HepG2 (cell line): Measurements from ENCODE around the gene ABCA2. TPM values are rescaled to one million over a fixed set of nuclear protein-coding genes. Genes with fewer than 3 reads are reported as not detected.

Experiments used
- CBX1 ChIP-seq: IDR thresholded peaks from one replicate; pipeline ENCODE4 v1.6.1; 2016; ENCODE audit warnings: antibody characterized with exemption, low read depth
- CREBL2 ChIP-seq: sonication (generic); formaldehyde crosslinking; IDR thresholded peaks from 2 replicates; pipeline ENCODE4 v1.8.1; 2023; ENCODE audit warnings: missing genetic modification reagents, mild to moderate bottlenecking, borderline replicate concordance
- FOSL2 ChIP-seq: sonication (generic); formaldehyde crosslinking; IDR thresholded peaks from 2 replicates; pipeline ENCODE4 v1.4.0; 2020; ENCODE audit warnings: missing genetic modification reagents
- KDM2A ChIP-seq: sonication (generic); formaldehyde crosslinking; IDR thresholded peaks from 2 replicates; pipeline ENCODE4 v1.4.0; 2020; ENCODE audit warnings: low read depth, missing genetic modification reagents, borderline replicate concordance
- NFYC ChIP-seq: IDR thresholded peaks from 2 replicates; pipeline ENCODE4 v1.6.1; 2016; ENCODE audit warnings: missing genetic modification reagents, missing compliant biosample characterization
- NR2F2 ChIP-seq: IDR thresholded peaks from 2 replicates; pipeline ENCODE4 v1.6.1; 2012; ENCODE audit warnings: low read depth, inconsistent platforms, borderline replicate concordance
- ONECUT2 ChIP-seq: sonication (generic); formaldehyde crosslinking; IDR thresholded peaks from 2 replicates; pipeline ENCODE4 v1.4.0; 2020; ENCODE audit warnings: missing genetic modification reagents
- PAF1 ChIP-seq: IDR thresholded peaks from 2 replicates; pipeline ENCODE4 v1.6.1; 2016; ENCODE audit warnings: missing genetic modification reagents, missing compliant biosample characterization
- REL ChIP-seq: sonication (generic); formaldehyde crosslinking; conservative IDR thresholded peaks from 2 replicates; pipeline ENCODE4 v1.8.0; 2022; ENCODE audit warnings: mild to moderate bottlenecking, missing genetic modification reagents, moderate library complexity
- SKI ChIP-seq: fragments of 450-650 bp; IDR thresholded peaks from one replicate; pipeline ENCODE4 v1.6.1; 2018; ENCODE audit warnings: mild to moderate bottlenecking; ENCODE audit not compliant: partially characterized antibody
- SNAPC2 ChIP-seq: sonication (generic); formaldehyde crosslinking; IDR thresholded peaks from 2 replicates; pipeline ENCODE4 v1.8.1; 2022; ENCODE audit warnings: mild to moderate bottlenecking, missing genetic modification reagents
- SNRNP70 ChIP-seq: fragments of 200-400 bp; formaldehyde crosslinking; IDR thresholded peaks from 2 replicates; pipeline ENCODE4 v1.6.1; 2017; ENCODE audit warnings: mild to moderate bottlenecking, low read depth, low read length, moderate library complexity
- U2AF2 ChIP-seq: fragments of 200-400 bp; formaldehyde crosslinking; IDR thresholded peaks from 2 replicates; pipeline ENCODE4 v1.6.1; 2017; ENCODE audit warnings: low read depth, mild to moderate bottlenecking, low read length
- ZBTB3 ChIP-seq: sonication (generic); formaldehyde crosslinking; IDR thresholded peaks from 2 replicates; pipeline ENCODE4 v1.4.0; 2020; ENCODE audit warnings: low read depth, mild to moderate bottlenecking, moderate library complexity, missing genetic modification reagents, borderline replicate concordance
- ZNF138 ChIP-seq: sonication (generic); formaldehyde crosslinking; IDR thresholded peaks from 2 replicates; pipeline ENCODE4 v1.5.0; 2020; ENCODE audit warnings: mild to moderate bottlenecking, low read depth, missing genetic modification reagents
- ZNF296 ChIP-seq: sonication (generic); formaldehyde crosslinking; conservative IDR thresholded peaks from 2 replicates; pipeline ENCODE4 v1.5.0; 2020; ENCODE audit warnings: mild to moderate bottlenecking, missing genetic modification reagents
- ZNF501 ChIP-seq: sonication (generic); formaldehyde crosslinking; IDR thresholded peaks from 2 replicates; pipeline ENCODE4 v1.5.1; 2020; ENCODE audit warnings: mild to moderate bottlenecking, moderate library complexity, missing genetic modification reagents
- ZNF772 ChIP-seq: sonication (generic); formaldehyde crosslinking; IDR thresholded peaks from 2 replicates; pipeline ENCODE4 v1.5.0; 2020; ENCODE audit warnings: mild to moderate bottlenecking, missing genetic modification reagents
- ZNF773 ChIP-seq: sonication (generic); formaldehyde crosslinking; IDR thresholded peaks from 2 replicates; pipeline ENCODE4 v1.4.0; 2020; ENCODE audit warnings: missing genetic modification reagents, borderline replicate concordance
- ZSCAN21 ChIP-seq: sonication (generic); formaldehyde crosslinking; IDR thresholded peaks from 2 replicates; pipeline ENCODE4 v1.8.0; 2022; ENCODE audit warnings: mild to moderate bottlenecking, missing genetic modification reagents, moderate library complexity, borderline replicate concordance
- polyA plus RNA-seq, 8 experiments: library from polyadenylated mRNA; depleted of rRNA in 3 of 8; stranded (reverse) in 7 of 8; unstranded in 1 of 8; fragments of >200 nt; fragmentation: Illumina TruSeq in 4 of 8; extraction: Trizol in 4 of 8; gene quantifications; 2 replicates each; pipeline versions ENCODE4 v1.2.1 to v1.2.3, GENCODE V29; 2011 to 2016; ENCODE audit warnings: low read depth in 4 of 8, missing spikeins in 1 of 8, mixed read lengths in 1 of 8; ENCODE audit not compliant: insufficient read depth in 1 of 8
- total RNA-seq, 5 experiments: library from RNA; depleted of rRNA; stranded (reverse); fragments of >200 nt; fragmentation: Illumina TruSeq; extraction: Trizol; gene quantifications; 2 replicates each; pipeline ENCODE4 v1.2.3, GENCODE V29; 2016; ENCODE audit warnings: low read depth in 1 of 5
- TF ChIP-seq, protein P1 (sequence below): sonication (generic); formaldehyde crosslinking; IDR thresholded peaks from 2 replicates; pipeline ENCODE4 v1.4.0; 2020; ENCODE audit warnings: mild to moderate bottlenecking, missing genetic modification reagents
- TF ChIP-seq, protein P2 (sequence below): sonication (generic); formaldehyde crosslinking; IDR thresholded peaks from 2 replicates; pipeline ENCODE4 v1.9.0; 2022; ENCODE audit warnings: low read depth, missing genetic modification reagents
- TF ChIP-seq, protein P3 (sequence below): sonication (generic); formaldehyde crosslinking; IDR thresholded peaks from 2 replicates; pipeline ENCODE4 v1.4.0; 2020; ENCODE audit warnings: mild to moderate bottlenecking, missing genetic modification reagents
- TF ChIP-seq, protein P4 (sequence below): sonication (generic); formaldehyde crosslinking; IDR thresholded peaks from 2 replicates; pipeline ENCODE4 v1.4.0; 2020; ENCODE audit warnings: missing genetic modification reagents

Gene ABCA2
- total and polyA plus RNA-seq, 2 of the 13 experiments (the other 11 are each of a cell fraction or from before 2014, with no cell fraction given): 2.9 to 19.2 TPM

DNA sequence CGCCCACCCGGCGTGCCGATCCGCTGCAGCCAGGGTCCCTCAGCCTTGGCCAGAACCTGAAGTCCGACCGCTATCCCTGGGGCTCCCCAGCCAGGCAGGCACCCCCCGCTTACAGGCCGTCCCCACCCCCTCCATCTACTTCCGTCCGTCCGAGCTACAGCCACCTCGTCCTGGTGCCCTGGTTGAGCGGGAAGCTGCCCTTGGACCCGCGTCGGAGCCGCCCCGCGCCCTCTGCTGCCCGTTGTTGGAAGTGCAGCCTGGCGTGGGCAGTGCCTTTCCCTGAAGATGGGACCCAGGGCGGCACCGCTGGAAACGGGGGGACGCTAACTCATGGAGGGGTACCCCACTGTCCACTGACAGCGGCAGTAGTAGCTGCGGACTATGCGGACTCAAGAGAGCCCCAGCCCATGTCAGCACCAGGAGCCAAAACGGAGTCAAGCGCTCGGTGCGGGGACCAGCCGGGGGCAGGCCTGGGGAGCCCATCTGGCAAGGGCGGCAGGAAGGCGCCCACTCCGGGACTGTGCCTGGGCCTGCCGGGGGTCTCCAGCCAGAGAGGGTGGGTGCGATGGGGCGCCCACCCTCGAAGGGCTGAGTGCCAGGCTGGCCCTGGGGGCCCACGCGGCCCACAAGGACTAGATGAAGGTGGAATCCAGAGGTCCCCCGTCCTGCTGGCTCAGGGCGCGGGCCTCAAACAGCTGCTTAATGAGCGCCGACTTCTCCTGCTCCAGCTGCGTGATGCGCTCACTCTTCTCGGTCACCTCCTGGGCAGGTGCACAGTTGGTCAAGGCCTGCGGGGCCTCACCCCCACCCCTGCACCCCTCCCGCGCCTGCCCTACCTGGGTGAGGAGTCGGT, 36.2 kb upstream of the ABCA2 start (continued):
- TF ChIP-seq ZSCAN21 (CRISPR knock-in tag) (peak; percentile 61; the same call in 1 of the 2 replicates), PAF1 (no peak), U2AF2 (no peak), ZNF772 (CRISPR knock-in tag) (no peak), ZNF296 (CRISPR knock-in tag) (no peak), ONECUT2 (CRISPR knock-in tag) (no peak), NR2F2 (no peak), ZBTB3 (CRISPR knock-in tag) (no peak), ZNF501 (0 out of 2 replicates have a peak, but pooled peaks have one; percentile 48), SNRNP70 (no peak), SKI (no peak), CBX1 (peak; percentile 62), KDM2A (CRISPR knock-in tag) (peak; percentile 92), ZNF773 (CRISPR knock-in tag) (no peak), CREBL2 (CRISPR knock-in tag) (no peak), REL (CRISPR knock-in tag) (no peak), FOSL2 (no peak), ZNF138 (CRISPR knock-in tag) (no peak), NFYC (CRISPR knock-in tag) (no peak), SNAPC2 (CRISPR knock-in tag) (no peak)
- TF ChIP-seq, protein P1, sequence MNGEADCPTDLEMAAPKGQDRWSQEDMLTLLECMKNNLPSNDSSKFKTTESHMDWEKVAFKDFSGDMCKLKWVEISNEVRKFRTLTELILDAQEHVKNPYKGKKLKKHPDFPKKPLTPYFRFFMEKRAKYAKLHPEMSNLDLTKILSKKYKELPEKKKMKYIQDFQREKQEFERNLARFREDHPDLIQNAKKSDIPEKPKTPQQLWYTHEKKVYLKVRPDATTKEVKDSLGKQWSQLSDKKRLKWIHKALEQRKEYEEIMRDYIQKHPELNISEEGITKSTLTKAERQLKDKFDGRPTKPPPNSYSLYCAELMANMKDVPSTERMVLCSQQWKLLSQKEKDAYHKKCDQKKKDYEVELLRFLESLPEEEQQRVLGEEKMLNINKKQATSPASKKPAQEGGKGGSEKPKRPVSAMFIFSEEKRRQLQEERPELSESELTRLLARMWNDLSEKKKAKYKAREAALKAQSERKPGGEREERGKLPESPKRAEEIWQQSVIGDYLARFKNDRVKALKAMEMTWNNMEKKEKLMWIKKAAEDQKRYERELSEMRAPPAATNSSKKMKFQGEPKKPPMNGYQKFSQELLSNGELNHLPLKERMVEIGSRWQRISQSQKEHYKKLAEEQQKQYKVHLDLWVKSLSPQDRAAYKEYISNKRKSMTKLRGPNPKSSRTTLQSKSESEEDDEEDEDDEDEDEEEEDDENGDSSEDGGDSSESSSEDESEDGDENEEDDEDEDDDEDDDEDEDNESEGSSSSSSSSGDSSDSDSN: peak; percentile 68
- TF ChIP-seq, protein P2, sequence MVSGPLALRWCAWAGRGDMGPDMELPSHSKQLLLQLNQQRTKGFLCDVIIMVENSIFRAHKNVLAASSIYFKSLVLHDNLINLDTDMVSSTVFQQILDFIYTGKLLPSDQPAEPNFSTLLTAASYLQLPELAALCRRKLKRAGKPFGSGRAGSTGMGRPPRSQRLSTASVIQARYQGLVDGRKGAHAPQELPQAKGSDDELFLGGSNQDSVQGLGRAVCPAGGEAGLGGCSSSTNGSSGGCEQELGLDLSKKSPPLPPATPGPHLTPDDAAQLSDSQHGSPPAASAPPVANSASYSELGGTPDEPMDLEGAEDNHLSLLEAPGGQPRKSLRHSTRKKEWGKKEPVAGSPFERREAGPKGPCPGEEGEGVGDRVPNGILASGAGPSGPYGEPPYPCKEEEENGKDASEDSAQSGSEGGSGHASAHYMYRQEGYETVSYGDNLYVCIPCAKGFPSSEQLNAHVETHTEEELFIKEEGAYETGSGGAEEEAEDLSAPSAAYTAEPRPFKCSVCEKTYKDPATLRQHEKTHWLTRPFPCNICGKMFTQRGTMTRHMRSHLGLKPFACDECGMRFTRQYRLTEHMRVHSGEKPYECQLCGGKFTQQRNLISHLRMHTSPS (CRISPR knock-in tag): no peak
- TF ChIP-seq, protein P3, sequence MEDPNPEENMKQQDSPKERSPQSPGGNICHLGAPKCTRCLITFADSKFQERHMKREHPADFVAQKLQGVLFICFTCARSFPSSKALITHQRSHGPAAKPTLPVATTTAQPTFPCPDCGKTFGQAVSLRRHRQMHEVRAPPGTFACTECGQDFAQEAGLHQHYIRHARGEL (CRISPR knock-in tag): 0 out of 2 replicates have a peak, but pooled peaks have one; percentile 33
- TF ChIP-seq, protein P4, sequence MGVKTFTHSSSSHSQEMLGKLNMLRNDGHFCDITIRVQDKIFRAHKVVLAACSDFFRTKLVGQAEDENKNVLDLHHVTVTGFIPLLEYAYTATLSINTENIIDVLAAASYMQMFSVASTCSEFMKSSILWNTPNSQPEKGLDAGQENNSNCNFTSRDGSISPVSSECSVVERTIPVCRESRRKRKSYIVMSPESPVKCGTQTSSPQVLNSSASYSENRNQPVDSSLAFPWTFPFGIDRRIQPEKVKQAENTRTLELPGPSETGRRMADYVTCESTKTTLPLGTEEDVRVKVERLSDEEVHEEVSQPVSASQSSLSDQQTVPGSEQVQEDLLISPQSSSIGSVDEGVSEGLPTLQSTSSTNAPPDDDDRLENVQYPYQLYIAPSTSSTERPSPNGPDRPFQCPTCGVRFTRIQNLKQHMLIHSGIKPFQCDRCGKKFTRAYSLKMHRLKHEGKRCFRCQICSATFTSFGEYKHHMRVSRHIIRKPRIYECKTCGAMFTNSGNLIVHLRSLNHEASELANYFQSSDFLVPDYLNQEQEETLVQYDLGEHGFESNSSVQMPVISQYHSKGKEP (CRISPR knock-in tag): no peak
